LNCAP (cell line): ENCODE data around the gene ACKR1.

ENCODE experiments used
- CTCF ChIP-seq: fragments of 450-650 bp; IDR thresholded peaks from 2 replicates; pipeline ENCODE4 v1.5.1; 2017; ENCODE audit warnings: mild to moderate bottlenecking

ACKR1 gene

GRCh38 chr1:159229260-159229885 is 24.7 kb downstream of the ACKR1 start:
- no peak for TF ChIP-seq CTCF

- no peak for TF ChIP-seq CTCF
Observed at GRCh38 chr1:159229896-159230295, 25.2 kb downstream of the ACKR1 start.

- no peak for TF ChIP-seq CTCF
Observed at GRCh38 chr1:159239551-159240220, 35.0 kb downstream of the ACKR1 start.

GRCh38 chr1:159247266-159247665 is 42.6 kb downstream of the ACKR1 start:
- no peak for TF ChIP-seq CTCF

GRCh38 chr1:159248311-159248710 is 43.6 kb downstream of the ACKR1 start:
- no peak for TF ChIP-seq CTCF

GRCh38 chr1:159250638-159251216 is 46.1 kb downstream of the ACKR1 start:
- TF ChIP-seq CTCF, result no peak
